Choroid plexus epithelial cell (primary cell): ENCODE data around the gene FAM78A.

Experiments
- DNase-seq: peaks from one replicate; pipeline ENCODE4 v3.0.0-alpha.2; 2010; ENCODE audit warnings: low read depth
- H3K4me3 ChIP-seq: 2 replicates; pipeline ENCODE4 v1.5.1; 2011; ENCODE audit warnings: low read depth, mild to moderate bottlenecking, control low read depth, low read length, moderate library complexity
- TF ChIP-seq, protein P1 (sequence below): conservative IDR thresholded peaks from 2 replicates; pipeline ENCODE4 v1.5.1; 2011; ENCODE audit warnings: low read depth, mild to moderate bottlenecking, control low read depth, inconsistent platforms, low read length, moderate library complexity

FAM78A gene

DNA sequence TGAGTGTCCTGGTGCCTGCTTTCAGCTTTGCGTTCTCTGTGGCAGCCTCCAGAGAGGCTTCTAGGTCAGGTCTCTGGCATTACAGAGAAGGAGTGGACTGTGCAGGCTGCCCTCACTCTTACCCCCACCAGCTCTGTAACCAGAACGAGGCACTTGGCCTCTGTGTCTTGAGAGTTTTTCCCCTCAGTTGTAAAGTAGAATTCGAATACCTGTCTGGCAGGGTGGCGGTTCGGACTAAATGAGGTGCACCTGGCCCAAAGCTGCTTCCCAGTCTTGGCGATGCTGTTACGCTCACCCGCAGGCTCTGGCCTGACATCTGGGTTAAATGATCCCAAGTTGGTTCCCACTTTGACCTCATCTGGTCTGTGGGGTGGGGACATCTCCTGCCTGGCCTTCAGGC, 40.1 kb downstream of the FAM78A start:
- no peak for DNase-seq
- H3K4me3 ChIP-seq: no peak overlapping the region
- TF ChIP-seq, protein P1, sequence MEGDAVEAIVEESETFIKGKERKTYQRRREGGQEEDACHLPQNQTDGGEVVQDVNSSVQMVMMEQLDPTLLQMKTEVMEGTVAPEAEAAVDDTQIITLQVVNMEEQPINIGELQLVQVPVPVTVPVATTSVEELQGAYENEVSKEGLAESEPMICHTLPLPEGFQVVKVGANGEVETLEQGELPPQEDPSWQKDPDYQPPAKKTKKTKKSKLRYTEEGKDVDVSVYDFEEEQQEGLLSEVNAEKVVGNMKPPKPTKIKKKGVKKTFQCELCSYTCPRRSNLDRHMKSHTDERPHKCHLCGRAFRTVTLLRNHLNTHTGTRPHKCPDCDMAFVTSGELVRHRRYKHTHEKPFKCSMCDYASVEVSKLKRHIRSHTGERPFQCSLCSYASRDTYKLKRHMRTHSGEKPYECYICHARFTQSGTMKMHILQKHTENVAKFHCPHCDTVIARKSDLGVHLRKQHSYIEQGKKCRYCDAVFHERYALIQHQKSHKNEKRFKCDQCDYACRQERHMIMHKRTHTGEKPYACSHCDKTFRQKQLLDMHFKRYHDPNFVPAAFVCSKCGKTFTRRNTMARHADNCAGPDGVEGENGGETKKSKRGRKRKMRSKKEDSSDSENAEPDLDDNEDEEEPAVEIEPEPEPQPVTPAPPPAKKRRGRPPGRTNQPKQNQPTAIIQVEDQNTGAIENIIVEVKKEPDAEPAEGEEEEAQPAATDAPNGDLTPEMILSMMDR: no peak

DNA sequence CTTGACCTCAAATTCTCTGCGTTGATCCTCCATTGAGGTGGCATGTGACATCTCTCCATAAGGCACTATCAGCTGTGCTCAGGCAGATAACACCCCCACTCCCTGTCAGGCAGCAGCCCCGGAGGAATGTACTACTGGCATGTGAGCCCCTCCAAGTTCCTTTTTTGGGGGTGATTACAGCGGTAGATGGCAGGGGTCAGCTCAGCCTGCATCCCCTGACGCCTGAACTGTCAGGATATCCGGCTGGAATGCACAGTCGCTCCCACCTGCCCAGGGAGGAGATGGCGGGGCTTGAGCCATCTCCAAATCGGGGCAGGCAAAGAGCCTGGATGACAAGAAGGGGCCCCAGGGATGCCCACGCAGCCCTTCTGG, 40.8 kb downstream of the FAM78A start:
- TF ChIP-seq, protein P1: no peak
- H3K4me3 ChIP-seq: no peak overlapping the region
- no peak for DNase-seq

DNA sequence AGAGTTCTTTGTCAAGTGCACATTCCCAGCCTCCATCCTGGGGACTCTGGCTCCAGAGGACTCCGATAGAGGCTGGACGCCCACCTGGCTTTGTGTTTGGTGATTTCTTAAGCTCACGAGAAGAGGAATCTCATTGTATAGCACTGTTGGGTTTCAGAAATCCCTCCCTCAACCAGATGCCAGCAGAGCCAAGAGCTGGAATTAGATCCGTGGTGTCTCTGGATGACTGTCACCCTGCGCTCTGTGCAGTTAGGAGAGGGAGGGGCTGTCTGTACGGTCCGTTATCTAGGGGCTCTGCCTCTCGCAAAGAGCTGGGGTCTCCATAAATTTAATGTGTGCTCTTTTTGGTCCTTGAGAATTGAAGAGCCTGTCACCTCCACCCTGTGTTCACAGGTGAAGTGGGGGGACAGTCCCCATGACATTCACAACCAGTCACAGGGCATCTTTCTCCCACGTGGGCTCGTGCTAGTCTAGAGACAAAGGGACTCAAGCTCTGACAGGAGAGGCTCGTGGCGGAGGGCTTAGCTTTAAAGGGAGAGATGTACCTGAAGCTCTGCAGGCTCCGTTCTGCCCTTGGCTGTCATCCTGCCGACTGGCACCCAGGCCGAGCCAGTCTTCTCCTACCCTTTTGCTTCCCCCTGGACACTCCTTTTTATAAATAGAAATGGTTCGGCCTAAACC, 41.4 kb downstream of the FAM78A start:
- H3K4me3 ChIP-seq: no peak overlapping the region
- TF ChIP-seq, protein P1: no peak
- DNase-seq: no peak

DNA sequence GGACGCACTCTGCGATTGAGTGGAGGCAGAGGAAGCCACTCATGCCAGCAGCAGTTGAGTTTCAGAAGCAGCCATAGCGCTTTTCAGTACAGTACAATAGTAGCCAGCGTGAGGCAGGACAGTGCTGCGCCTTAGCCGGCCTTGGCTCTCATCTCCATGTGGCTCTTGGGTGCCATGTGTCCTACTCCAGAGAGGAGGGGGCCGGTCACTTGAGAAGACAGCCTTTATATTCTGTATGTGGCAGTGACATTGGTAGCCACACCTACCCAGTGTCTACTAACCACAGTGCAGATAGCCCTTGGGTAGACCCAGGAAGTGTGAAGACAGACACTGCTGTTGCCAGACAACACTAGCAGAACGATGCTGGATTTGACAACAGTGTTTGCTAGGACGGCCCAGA, 42.3 kb downstream of the FAM78A start:
- no peak for DNase-seq
- no peak overlapping the region for H3K4me3 ChIP-seq
- TF ChIP-seq, protein P1: no peak

DNA sequence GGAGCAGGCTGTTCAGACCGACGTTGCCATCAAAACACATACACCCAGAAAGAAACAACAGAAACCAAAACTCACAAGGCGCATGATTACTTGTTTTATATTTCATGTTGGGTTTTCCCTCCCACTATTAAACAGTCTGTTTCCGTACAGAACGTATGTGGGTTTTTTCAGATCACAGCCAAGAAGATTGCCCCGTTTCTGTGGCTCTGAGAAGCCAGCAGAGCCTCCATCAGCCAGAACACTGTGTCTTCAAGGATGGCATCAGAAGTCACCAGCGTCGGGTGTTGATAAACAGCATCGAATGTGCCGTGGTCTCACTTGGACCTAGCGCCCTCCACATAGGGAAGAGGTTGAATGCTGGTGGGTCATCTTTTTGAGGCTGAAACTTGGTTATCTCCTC, 42.8 kb downstream of the FAM78A start:
- no peak for DNase-seq
- no peak overlapping the region for H3K4me3 ChIP-seq

DNA sequence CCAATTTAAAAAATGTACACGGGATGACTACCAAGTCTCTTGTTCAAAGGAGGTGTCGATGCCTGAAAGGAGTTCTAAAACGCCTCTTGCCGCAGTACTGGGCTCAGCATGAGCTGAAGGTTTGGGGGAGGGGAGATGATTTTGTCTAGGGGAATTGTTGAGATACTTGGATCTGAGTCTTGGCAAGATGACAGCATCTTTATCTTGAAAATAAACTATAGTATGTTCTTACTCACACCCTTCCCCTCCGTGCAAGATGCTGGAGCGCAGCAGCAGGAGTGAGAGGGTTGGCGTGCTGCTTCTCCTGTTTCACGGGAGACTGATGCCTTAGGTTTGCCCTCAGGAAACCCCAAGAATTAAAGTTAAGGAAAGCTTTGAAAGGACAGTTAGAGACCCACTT, 47.3 kb downstream of the FAM78A start:
- peak; percentile 97 for DNase-seq
- TF ChIP-seq, protein P1: no peak
- no peak overlapping the region for H3K4me3 ChIP-seq

More for the DNA sequence above, 42.8 kb downstream of the FAM78A start:
- TF ChIP-seq, protein P1: no peak

DNA sequence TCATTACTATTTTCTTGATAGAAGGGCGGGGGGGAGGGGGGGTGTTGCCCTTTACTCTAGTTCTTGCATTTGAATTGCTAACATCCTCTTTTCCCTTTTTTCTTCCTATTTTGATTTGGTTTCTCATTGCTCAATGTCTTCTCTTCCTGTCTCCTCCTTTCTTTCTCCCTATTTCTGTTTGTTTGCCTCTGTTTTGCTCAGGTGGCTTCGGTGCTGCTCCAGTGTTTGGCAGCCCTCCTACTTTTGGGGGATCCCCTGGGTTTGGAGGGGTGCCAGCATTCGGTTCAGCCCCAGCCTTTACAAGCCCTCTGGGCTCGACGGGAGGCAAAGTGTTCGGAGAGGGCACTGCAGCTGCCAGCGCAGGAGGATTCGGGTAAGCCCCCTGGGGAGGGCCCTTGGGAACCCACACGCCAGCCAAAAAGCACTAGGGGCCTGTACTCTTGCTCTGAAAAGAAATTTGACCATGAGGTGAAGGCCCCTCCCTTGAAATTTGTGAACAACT, 48.3 kb downstream of the FAM78A start:
- TF ChIP-seq, protein P1: no peak
- peak; percentile 12 for DNase-seq
- H3K4me3 ChIP-seq: no peak overlapping the region
